Coronary artery (tissue), 2 donors: Measurements from ENCODE around the gene SLC6A6.

Experiments used
- DNase-seq: peaks from one replicate; pipeline ENCODE4 v3.0.0-alpha.2; 2017; ENCODE audit warnings: low spot score
- H3K27ac ChIP-seq, 2 donors: fragments of 200-600 bp; sonication (generic); one replicate each; pipeline ENCODE4 v1.5.1; 2016 to 2019
- H3K4me3 ChIP-seq: fragments of 200-600 bp; sonication (generic); 2 replicates; pipeline ENCODE4 v1.5.1; 2016; ENCODE audit warnings: mild to moderate bottlenecking, moderate library complexity
- CTCF ChIP-seq: fragments of 200-600 bp; sonication (generic); IDR thresholded peaks from one replicate; pipeline ENCODE4 v1.5.1; 2019; ENCODE audit warnings: antibody characterized with exemption

SLC6A6 gene

GRCh38 chr3:14366915-14367823 lies 35.2 kb upstream of the SLC6A6 start:
- no peak for TF ChIP-seq CTCF
- H3K4me3 ChIP-seq, result no peak overlapping the region
- no peak for DNase-seq
- no peak overlapping the region for H3K27ac ChIP-seq

- no peak overlapping the region for H3K27ac ChIP-seq
- TF ChIP-seq CTCF, result no peak
- DNase-seq, result no peak
- H3K4me3 ChIP-seq, result no peak overlapping the region
These were observed 34.3 kb upstream of the SLC6A6 start for GRCh38 chr3:14368146-14368545.

- Histone ChIP-seq H3K4me3 (no peak overlapping the region), H3K27ac (no peak overlapping the region)
- no peak for TF ChIP-seq CTCF
- no peak for DNase-seq
These were observed 33.5 kb upstream of the SLC6A6 start for GRCh38 chr3:14368885-14369284.

GRCh38 chr3:14369675-14370669 lies 32.4 kb upstream of the SLC6A6 start:
- H3K27ac ChIP-seq, result no peak overlapping the region
- DNase-seq, result no peak
- no peak overlapping the region for H3K4me3 ChIP-seq
- TF ChIP-seq CTCF, result no peak

GRCh38 chr3:14370720-14371572 lies 31.5 kb upstream of the SLC6A6 start:
- DNase-seq, result no peak
- Histone ChIP-seq H3K27ac (no peak overlapping the region), H3K4me3 (no peak overlapping the region)
- no peak for TF ChIP-seq CTCF

GRCh38 chr3:14371573-14372474 lies 30.6 kb upstream of the SLC6A6 start:
- TF ChIP-seq CTCF, result no peak
- Histone ChIP-seq H3K4me3 (no peak overlapping the region), H3K27ac (no peak overlapping the region)
- DNase-seq, result no peak
